HG03439 (cell line): ENCODE measurements around the gene UMOD.

Source experiments
- ATAC-seq: cut with Tn5 transposase; IDR thresholded peaks from one replicate; pipeline ENCODE4 v1.9.1; 2021; ENCODE audit warnings: mild to moderate bottlenecking, moderate library complexity; ENCODE audit not compliant: unreplicated experiment

The UMOD gene

GRCh38 chr16:20303012-20303411 lies 49.5 kb downstream of the UMOD start:
- ATAC-seq: no peak

- no peak for ATAC-seq
Observed at GRCh38 chr16:20302389-20302788, 50.1 kb downstream of the UMOD start.

- ATAC-seq: no peak
Observed at GRCh38 chr16:20301840-20302239, 50.7 kb downstream of the UMOD start.

GRCh38 chr16:20300312-20301097 lies 52.0 kb downstream of the UMOD start:
- peak; percentile 79 for ATAC-seq

GRCh38 chr16:20298452-20298851 lies 54.1 kb downstream of the UMOD start:
- ATAC-seq: no peak

- no peak for ATAC-seq
Observed at GRCh38 chr16:20291208-20292206, 61.0 kb downstream of the UMOD start.

- ATAC-seq: no peak
Observed at GRCh38 chr16:20289571-20289970, 62.9 kb downstream of the UMOD start.

DNA sequence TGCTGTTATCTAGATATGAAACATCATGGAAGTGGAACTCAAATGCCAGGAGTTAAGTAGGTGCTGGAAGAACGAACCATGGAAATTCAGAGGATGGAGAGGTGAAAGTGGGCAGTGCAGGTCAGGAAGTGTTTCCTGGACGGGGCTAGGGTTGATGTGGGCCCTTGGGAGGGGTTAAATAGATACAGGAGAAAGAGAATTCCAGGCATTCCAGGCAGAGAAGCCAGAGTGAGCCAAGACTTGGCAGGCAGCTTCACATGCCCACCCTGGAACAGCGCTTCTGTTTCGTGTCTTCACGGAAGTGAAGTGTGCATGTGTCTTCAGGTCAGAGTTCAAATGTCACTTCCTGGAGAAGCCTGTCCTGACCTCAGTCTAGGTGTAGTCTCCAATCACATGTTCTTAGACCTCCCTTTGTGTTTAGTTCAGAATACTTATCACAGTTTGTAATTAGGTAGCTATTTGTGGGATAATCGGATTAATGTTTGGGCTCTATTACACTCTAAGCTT lies 66.5 kb downstream of the UMOD start:
- ATAC-seq: no peak
